GM19452 (cell line): ENCODE data around the gene ANXA8.

Source experiments
- ATAC-seq: cut with Tn5 transposase; IDR thresholded peaks from one replicate; pipeline ENCODE4 v1.9.1; 2021; ENCODE audit not compliant: unreplicated experiment

ANXA8 gene

GRCh38 chr10:47449102-47449978, 34.6 kb downstream of the ANXA8 start:
- ATAC-seq: no peak

GRCh38 chr10:47447705-47448104, 36.2 kb downstream of the ANXA8 start:
- ATAC-seq: no peak

- no peak for ATAC-seq
Observed at GRCh38 chr10:47447209-47447608, 36.7 kb downstream of the ANXA8 start.

- no peak for ATAC-seq
Observed at GRCh38 chr10:47445720-47446119, 38.2 kb downstream of the ANXA8 start.

- ATAC-seq: no peak
Observed at GRCh38 chr10:47444047-47444446, 39.9 kb downstream of the ANXA8 start.

GRCh38 chr10:47443145-47443544, 40.8 kb downstream of the ANXA8 start:
- no peak for ATAC-seq

- ATAC-seq: no peak
Observed at GRCh38 chr10:47442351-47442750, 41.6 kb downstream of the ANXA8 start.

- no peak for ATAC-seq
Observed at GRCh38 chr10:47441938-47442337, 42.0 kb downstream of the ANXA8 start.

- no peak for ATAC-seq
Observed at GRCh38 chr10:47440207-47440606, 43.7 kb downstream of the ANXA8 start.

- no peak for ATAC-seq
Observed at GRCh38 chr10:47438857-47439474, 44.9 kb downstream of the ANXA8 start.

GRCh38 chr10:47435081-47435480, 48.8 kb downstream of the ANXA8 start:
- no peak for ATAC-seq

- no peak for ATAC-seq
Observed at GRCh38 chr10:47425813-47426419, 58.0 kb downstream of the ANXA8 start.

- ATAC-seq: no peak
Observed at GRCh38 chr10:47424231-47424630, 59.7 kb downstream of the ANXA8 start.

- no peak for ATAC-seq
Observed at GRCh38 chr10:47423476-47423875, 60.4 kb downstream of the ANXA8 start.

- ATAC-seq: no peak
Observed at GRCh38 chr10:47421057-47421952, 62.6 kb downstream of the ANXA8 start.

- no peak for ATAC-seq
Observed at GRCh38 chr10:47420305-47421056, 63.4 kb downstream of the ANXA8 start.

- no peak for ATAC-seq
Observed at GRCh38 chr10:47419421-47419820, 64.5 kb downstream of the ANXA8 start.

GRCh38 chr10:47418966-47419365, 64.9 kb downstream of the ANXA8 start:
- no peak for ATAC-seq

- no peak for ATAC-seq
Observed at GRCh38 chr10:47418321-47418720, 65.6 kb downstream of the ANXA8 start.
